PC-9 (cell line): Measurements from ENCODE around the gene TENM4.

Experiments used
- EZH2 ChIP-seq: fragments of 200-600 bp; sonication (generic); IDR thresholded peaks from 2 replicates; pipeline ENCODE4 v1.8.0; 2017; ENCODE audit warnings: antibody characterized with exemption, low read depth
- TF ChIP-seq, protein P1 (sequence below): fragments of 200-600 bp; sonication (generic); conservative IDR thresholded peaks from 2 replicates; pipeline ENCODE4 v1.6.1; 2017; ENCODE audit warnings: mixed run types, antibody characterized with exemption, mild to moderate bottlenecking, moderate library complexity

DNA sequence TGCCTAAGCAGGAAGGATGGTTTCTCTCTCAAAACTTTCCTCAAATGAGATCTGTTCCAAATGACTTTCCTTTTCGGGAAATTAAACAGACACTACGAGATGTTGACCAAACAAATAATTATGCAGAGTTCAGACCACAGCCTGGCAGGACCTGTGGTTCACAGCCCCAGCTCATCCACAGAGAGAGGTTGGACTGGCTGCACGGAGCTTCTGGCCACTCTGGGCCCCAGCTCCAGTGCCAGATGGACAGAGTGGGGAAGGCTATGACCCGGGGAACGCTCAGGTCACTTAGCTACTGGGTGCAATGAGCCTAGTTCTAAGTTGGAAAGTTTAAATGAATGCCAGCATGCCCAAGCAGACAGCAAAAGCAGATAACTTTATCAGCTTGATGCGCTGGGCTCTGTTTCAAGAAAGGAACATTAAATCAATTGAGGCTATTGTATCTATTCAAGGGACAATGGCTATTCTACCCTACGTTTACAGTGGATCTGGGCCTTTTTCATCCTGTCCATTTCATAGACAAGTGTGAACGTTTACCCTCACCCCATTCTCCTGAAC lies 710.5 kb downstream of the TENM4 start:
- TF ChIP-seq, protein P1, sequence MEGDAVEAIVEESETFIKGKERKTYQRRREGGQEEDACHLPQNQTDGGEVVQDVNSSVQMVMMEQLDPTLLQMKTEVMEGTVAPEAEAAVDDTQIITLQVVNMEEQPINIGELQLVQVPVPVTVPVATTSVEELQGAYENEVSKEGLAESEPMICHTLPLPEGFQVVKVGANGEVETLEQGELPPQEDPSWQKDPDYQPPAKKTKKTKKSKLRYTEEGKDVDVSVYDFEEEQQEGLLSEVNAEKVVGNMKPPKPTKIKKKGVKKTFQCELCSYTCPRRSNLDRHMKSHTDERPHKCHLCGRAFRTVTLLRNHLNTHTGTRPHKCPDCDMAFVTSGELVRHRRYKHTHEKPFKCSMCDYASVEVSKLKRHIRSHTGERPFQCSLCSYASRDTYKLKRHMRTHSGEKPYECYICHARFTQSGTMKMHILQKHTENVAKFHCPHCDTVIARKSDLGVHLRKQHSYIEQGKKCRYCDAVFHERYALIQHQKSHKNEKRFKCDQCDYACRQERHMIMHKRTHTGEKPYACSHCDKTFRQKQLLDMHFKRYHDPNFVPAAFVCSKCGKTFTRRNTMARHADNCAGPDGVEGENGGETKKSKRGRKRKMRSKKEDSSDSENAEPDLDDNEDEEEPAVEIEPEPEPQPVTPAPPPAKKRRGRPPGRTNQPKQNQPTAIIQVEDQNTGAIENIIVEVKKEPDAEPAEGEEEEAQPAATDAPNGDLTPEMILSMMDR, result no peak
- TF ChIP-seq EZH2, result no peak
